ENCODE measurements around the gene TMOD4.

The TMOD4 gene

GRCh38 chr1:151175041-151175741 is 590 bp downstream of the TMOD4 start:
- DNase-seq, result no peak

- no peak for DNase-seq
Observed at GRCh38 chr1:151171190-151171589, 4.6 kb downstream of the TMOD4 start.

GRCh38 chr1:151167116-151167515 is 8.7 kb downstream of the TMOD4 start:
- no peak for DNase-seq

GRCh38 chr1:151166505-151166956 is 9.2 kb downstream of the TMOD4 start:
- DNase-seq, result no peak

- DNase-seq, result peak; percentile 99
Observed at GRCh38 chr1:151165738-151166504, 9.9 kb downstream of the TMOD4 start, which contains the start of the genes LYSMD1 and SCNM1. Gene LYSMD1 (minus strand): TSS chr1:151165902. CDS start chr1:151165258, 644 bp downstream. Gene SCNM1 (plus strand): TSS chr1:151166144. CDS start chr1:151166153, 9 bp downstream.

- DNase-seq, result peak; percentile 60
Observed at GRCh38 chr1:151165281-151165737, 10.5 kb downstream of the TMOD4 start.

- DNase-seq, result no peak
Observed at GRCh38 chr1:151164732-151165280, 11.0 kb downstream of the TMOD4 start.

- DNase-seq, result no peak
Observed at GRCh38 chr1:151159373-151159772, 16.4 kb downstream of the TMOD4 start.

GRCh38 chr1:151158751-151159251 is 17.0 kb downstream of the TMOD4 start:
- DNase-seq, result no peak

GRCh38 chr1:151158326-151158725 is 17.5 kb downstream of the TMOD4 start:
- no peak for DNase-seq

- DNase-seq, result no peak
Observed at GRCh38 chr1:151157067-151157531, 18.7 kb downstream of the TMOD4 start.

GRCh38 chr1:151156515-151156819 is 19.3 kb downstream of the TMOD4 start, which contains the start of gene TNFAIP8L2:
Gene TNFAIP8L2 (plus strand): TSS chr1:151156649. CDS start chr1:151158698, 2,049 bp downstream.
- DNase-seq, result no peak

GRCh38 chr1:151147665-151148064 is 28.1 kb downstream of the TMOD4 start:
- DNase-seq, result no peak

- DNase-seq, result no peak
Observed at GRCh38 chr1:151147132-151147503, 28.7 kb downstream of the TMOD4 start.

- peak; percentile 91 for DNase-seq
Observed at GRCh38 chr1:151146412-151147131, 29.2 kb downstream of the TMOD4 start, which contains the start of gene SEMA6C. Gene SEMA6C (minus strand): TSS chr1:151146631. CDS start chr1:151142621, 4,010 bp downstream.

GRCh38 chr1:151146072-151146411 is 29.7 kb downstream of the TMOD4 start:
- peak; percentile 28 for DNase-seq

- DNase-seq, result peak; percentile 25
Observed at GRCh38 chr1:151145304-151146071, 30.3 kb downstream of the TMOD4 start.

- DNase-seq, result peak; percentile 34
Observed at GRCh38 chr1:151144474-151145303, 31.1 kb downstream of the TMOD4 start.

- DNase-seq, result no peak
Observed at GRCh38 chr1:151143986-151144385, 31.8 kb downstream of the TMOD4 start.

- no peak for DNase-seq
Observed at GRCh38 chr1:151143057-151143435, 32.7 kb downstream of the TMOD4 start.

Measured in DMS79 treated with DMSO at 0.1 percent for 48 hours (cell line).